HepG2 (cell line): ENCODE data around the gene PJA1. TPM values are rescaled to one million over a fixed set of nuclear protein-coding genes. Genes with fewer than 3 reads are reported as not detected.

ENCODE experiments used
- ATAC-seq: fragments of 200-7000 bp; cut with Tn5 transposase; 3 replicates; pipeline ENCODE4 v1.9.1; 2020; ENCODE audit warnings: mild to moderate bottlenecking, moderate library complexity
- BruUV-seq: library from RNA; stranded (reverse); fragments of 400-500 nt; replicated peaks from 2 replicates; lab custom pipeline; 2021; lab: Mats Ljungman, UMichigan
- CTCF ChIA-PET: fragments of 300-600 bp; formaldehyde crosslinking; extraction: SDS; loops from one replicate; lab custom pipeline; 2021; ENCODE audit warnings: low total read pairs, inconsistent platforms, low intra/inter-chr PET ratio; lab: Yijun Ruan, JAX
- POLR2A ChIA-PET: fragments of 350-600 bp; sonication (Branson Sonifier 250); formaldehyde crosslinking; loops from one replicate; lab custom pipeline; 2020; ENCODE audit warnings: antibody characterized with exemption, inconsistent platforms; lab: Yijun Ruan, JAX
- DNase-seq: peaks from one replicate; pipeline ENCODE4 v3.0.0-alpha.2; 2015; ENCODE audit warnings: low spot score
- FAIRE-seq: peaks from 3 replicates; lab custom pipeline; 2011; peaks lifted over from hg19 to GRCh38; lab: Jason Lieb, UNC
- H2AFZ ChIP-seq: one replicate; pipeline ENCODE4 v1.6.1; 2011; ENCODE audit warnings: low read length, inconsistent platforms
- H3K27ac ChIP-seq: fragments of 300-600 bp; 3 replicates; pipeline ENCODE4 v1.8.0; 2011; ENCODE audit warnings: mixed run types, mild to moderate bottlenecking, mixed read lengths, low read length, inconsistent platforms; ENCODE audit not compliant: insufficient read depth; ENCODE audit errors: extremely low read length
- H3K27me3 ChIP-seq, 2 experiments: fragments of 200-600 bp in 1 of 2; 2 replicates in 1 of 2; 3 replicates in 1 of 2; pipeline versions ENCODE4 v1.6.0 to v1.8.0; 2011; ENCODE audit warnings: low read length in 2 of 2, mild to moderate bottlenecking in 2 of 2, moderate library complexity in 2 of 2, inconsistent platforms in 1 of 2; ENCODE audit not compliant: insufficient read depth in 2 of 2, control insufficient read depth in 1 of 2
- H3K36me3 ChIP-seq, 2 experiments: fragments of 200-600 bp in 1 of 2; replicated peaks in 1 of 2; 2 replicates in 1 of 2; 3 replicates in 1 of 2; pipeline versions ENCODE4 v1.5.1 to v1.8.0; 2011; ENCODE audit warnings: low read length in 2 of 2, inconsistent platforms in 1 of 2; ENCODE audit not compliant: insufficient read depth in 2 of 2, control insufficient read depth in 1 of 2
- H3K4me1 ChIP-seq: 2 replicates; pipeline ENCODE4 v1.5.1; 2012; ENCODE audit warnings: low read length, inconsistent platforms; ENCODE audit not compliant: insufficient read depth
- H3K4me2 ChIP-seq: 2 replicates; pipeline ENCODE4 v1.6.0; 2011; ENCODE audit warnings: low read depth, low read length, inconsistent platforms
- H3K4me3 ChIP-seq, 3 experiments: fragments of 200-600 bp in 1 of 3; sonication (generic), shearing (Covaris generic) in 1 of 3; replicated peaks in 1 of 3; 2 replicates each; pipeline ENCODE4 v1.5.1; 2011 to 2016; ENCODE audit warnings: low read length in 3 of 3, inconsistent platforms in 2 of 3, low read depth in 2 of 3, mild to moderate bottlenecking in 2 of 3, control low read depth in 1 of 3, mixed read lengths in 1 of 3; ENCODE audit not compliant: insufficient read depth in 1 of 3
- H3K79me2 ChIP-seq: one replicate; pipeline ENCODE4 v1.6.1; 2011; ENCODE audit warnings: low read length, inconsistent platforms; ENCODE audit not compliant: insufficient read depth
- H3K9ac ChIP-seq: 2 replicates; pipeline ENCODE4 v1.6.0; 2011; ENCODE audit warnings: mild to moderate bottlenecking, low read depth, low read length, inconsistent platforms; ENCODE audit not compliant: insufficient read depth
- H3K9me3 ChIP-seq: 2 replicates; pipeline ENCODE4 v1.5.1; 2012; ENCODE audit warnings: mild to moderate bottlenecking, low read length
- H4K20me1 ChIP-seq: 2 replicates; pipeline ENCODE4 v1.6.0; 2011; ENCODE audit warnings: inconsistent platforms, mild to moderate bottlenecking, low read length, moderate library complexity; ENCODE audit not compliant: insufficient read depth
- ATF7-NPFF ChIP-seq: sonication (generic); formaldehyde crosslinking; IDR thresholded peaks from 2 replicates; pipeline ENCODE4 v1.8.1; 2023; ENCODE audit warnings: mild to moderate bottlenecking, low read depth, missing genetic modification reagents, moderate library complexity
- BORCS8-MEF2B ChIP-seq: sonication (generic); formaldehyde crosslinking; IDR thresholded peaks from 2 replicates; pipeline ENCODE4 v1.8.0; 2022; ENCODE audit warnings: mild to moderate bottlenecking, missing genetic modification reagents
- KAT2B ChIP-seq: fragments of 150-350 bp; IDR thresholded peaks from 2 replicates; pipeline ENCODE4 v1.6.1; 2014; ENCODE audit warnings: low read depth, low read length, borderline replicate concordance
- MIXL1 ChIP-seq: IDR thresholded peaks from 2 replicates; pipeline ENCODE4 v1.6.1; 2016
- NFE2 ChIP-seq: sonication (generic); formaldehyde crosslinking; IDR thresholded peaks from 2 replicates; pipeline ENCODE4 v1.4.0; 2020; ENCODE audit warnings: missing genetic modification reagents
- NKX3-1 ChIP-seq: sonication (generic); formaldehyde crosslinking; IDR thresholded peaks from 2 replicates; pipeline ENCODE4 v1.5.0; 2020; ENCODE audit warnings: missing genetic modification reagents
- PHF20 ChIP-seq: sonication (generic); formaldehyde crosslinking; IDR thresholded peaks from 2 replicates; pipeline ENCODE4 v1.5.0; 2020; ENCODE audit warnings: mild to moderate bottlenecking, missing genetic modification reagents
- PHF8 ChIP-seq: sonication (generic); formaldehyde crosslinking; IDR thresholded peaks from 2 replicates; pipeline ENCODE4 v1.5.0; 2020; ENCODE audit warnings: missing genetic modification reagents
- RELA ChIP-seq: sonication (generic); formaldehyde crosslinking; IDR thresholded peaks from 2 replicates; pipeline ENCODE4 v1.4.0; 2020; ENCODE audit warnings: missing genetic modification reagents
- RXRA ChIP-seq: sonication (generic); formaldehyde crosslinking; IDR thresholded peaks from 2 replicates; pipeline ENCODE4 v1.5.1; 2020; ENCODE audit warnings: missing genetic modification reagents
- SETDB1 ChIP-seq: sonication (generic); formaldehyde crosslinking; IDR thresholded peaks from 2 replicates; pipeline ENCODE4 v1.5.1; 2020; ENCODE audit warnings: missing genetic modification reagents, mild to moderate bottlenecking, borderline replicate concordance
- TCF7L2 ChIP-seq: IDR thresholded peaks from 2 replicates; pipeline ENCODE4 v1.6.1; 2011; ENCODE audit warnings: mild to moderate bottlenecking, low read depth, low read length, moderate library complexity
- THYN1 ChIP-seq: sonication (generic); formaldehyde crosslinking; IDR thresholded peaks from 2 replicates; pipeline ENCODE4 v1.8.1; 2023; ENCODE audit warnings: low read depth, mild to moderate bottlenecking, moderate library complexity, missing genetic modification reagents, borderline replicate concordance
- ZFP41 ChIP-seq: sonication (generic); formaldehyde crosslinking; IDR thresholded peaks from 2 replicates; pipeline ENCODE4 v1.4.0; 2020; ENCODE audit warnings: mild to moderate bottlenecking, missing genetic modification reagents, borderline replicate concordance
- ZNF350 ChIP-seq: sonication (generic); formaldehyde crosslinking; IDR thresholded peaks from 2 replicates; pipeline ENCODE4 v1.4.0; 2020; ENCODE audit warnings: mild to moderate bottlenecking, low read depth, missing genetic modification reagents, borderline replicate concordance
- ZNF510 ChIP-seq: sonication (generic); formaldehyde crosslinking; IDR thresholded peaks from 2 replicates; pipeline ENCODE4 v1.4.0; 2020; ENCODE audit warnings: low read depth, mild to moderate bottlenecking, missing genetic modification reagents
- ZNF562 ChIP-seq: sonication (generic); formaldehyde crosslinking; IDR thresholded peaks from 2 replicates; pipeline ENCODE4 v1.8.0; 2022; ENCODE audit warnings: missing genetic modification reagents, borderline replicate concordance
- ZNF567 ChIP-seq: sonication (generic); formaldehyde crosslinking; IDR thresholded peaks from 2 replicates; pipeline ENCODE4 v1.8.1; 2023; ENCODE audit warnings: mild to moderate bottlenecking, missing genetic modification reagents, borderline replicate concordance
- ZNF570 ChIP-seq: sonication (generic); formaldehyde crosslinking; IDR thresholded peaks from 2 replicates; pipeline ENCODE4 v1.4.0; 2020; ENCODE audit warnings: mild to moderate bottlenecking, missing genetic modification reagents, borderline replicate concordance
- ZNF629 ChIP-seq: sonication (generic); formaldehyde crosslinking; conservative IDR thresholded peaks from 2 replicates; pipeline ENCODE4 v1.5.0; 2020; ENCODE audit warnings: missing genetic modification reagents
- ZNF674 ChIP-seq: sonication (generic); formaldehyde crosslinking; IDR thresholded peaks from 2 replicates; pipeline ENCODE4 v1.5.0; 2020; ENCODE audit warnings: low read depth, mild to moderate bottlenecking, missing genetic modification reagents
- ZNF709 ChIP-seq: sonication (generic); formaldehyde crosslinking; IDR thresholded peaks from 2 replicates; pipeline ENCODE4 v1.5.0; 2020; ENCODE audit warnings: mild to moderate bottlenecking, missing genetic modification reagents
- ZNF766 ChIP-seq: sonication (generic); formaldehyde crosslinking; IDR thresholded peaks from 2 replicates; pipeline ENCODE4 v1.5.0; 2020; ENCODE audit warnings: missing genetic modification reagents, borderline replicate concordance
- WGBS: methylation state at CpG from one replicate; pipeline ENCODE4 v1.1.6; 2017; ENCODE audit warnings: low lambda C conversion rate; 5-methylcytosine and 5-hydroxymethylcytosine counted together
- in situ Hi-C: cut with HindIII; loops from 2 replicates; pipeline ENCODE4 v1.10.0; 2017; ENCODE audit warnings: low pct_unique_long_range_greater_than_20kb; ENCODE audit not compliant: extremely low pct_ligation_motif_present
- intact Hi-C: fragments of 100-400 bp; cut with micrococcal nuclease; formaldehyde crosslinking; loops from one replicate; pipeline ENCODE4 v1.10.0; 2022; ENCODE audit not compliant: unreplicated experiment
- polyA plus RNA-seq, 8 experiments: library from polyadenylated mRNA; depleted of rRNA in 3 of 8; stranded (reverse) in 7 of 8; unstranded in 1 of 8; fragments of >200 nt; fragmentation: Illumina TruSeq in 4 of 8; extraction: Trizol in 4 of 8; gene quantifications; 2 replicates each; pipeline versions ENCODE4 v1.2.1 to v1.2.3, GENCODE V29; 2011 to 2016; ENCODE audit warnings: low read depth in 4 of 8, missing spikeins in 1 of 8, mixed read lengths in 1 of 8; ENCODE audit not compliant: insufficient read depth in 1 of 8
- total RNA-seq, 5 experiments: library from RNA; depleted of rRNA; stranded (reverse); fragments of >200 nt; fragmentation: Illumina TruSeq; extraction: Trizol; gene quantifications; 2 replicates each; pipeline ENCODE4 v1.2.3, GENCODE V29; 2016; ENCODE audit warnings: low read depth in 1 of 5
- TF ChIP-seq, protein P1 (sequence below): sonication (generic); formaldehyde crosslinking; IDR thresholded peaks from 2 replicates; pipeline ENCODE4 v1.4.0; 2020; ENCODE audit warnings: missing genetic modification reagents
- TF ChIP-seq, protein P2 (sequence below): IDR thresholded peaks from 2 replicates; pipeline ENCODE4 v1.6.1; 2018; ENCODE audit warnings: missing genetic modification reagents, mild to moderate bottlenecking, missing compliant biosample characterization

The PJA1 gene
- total and polyA plus RNA-seq, 2 of the 13 experiments (the other 11 are each of a cell fraction or from before 2014, with no cell fraction given) = 3.6 to 9.6 TPM

DNA sequence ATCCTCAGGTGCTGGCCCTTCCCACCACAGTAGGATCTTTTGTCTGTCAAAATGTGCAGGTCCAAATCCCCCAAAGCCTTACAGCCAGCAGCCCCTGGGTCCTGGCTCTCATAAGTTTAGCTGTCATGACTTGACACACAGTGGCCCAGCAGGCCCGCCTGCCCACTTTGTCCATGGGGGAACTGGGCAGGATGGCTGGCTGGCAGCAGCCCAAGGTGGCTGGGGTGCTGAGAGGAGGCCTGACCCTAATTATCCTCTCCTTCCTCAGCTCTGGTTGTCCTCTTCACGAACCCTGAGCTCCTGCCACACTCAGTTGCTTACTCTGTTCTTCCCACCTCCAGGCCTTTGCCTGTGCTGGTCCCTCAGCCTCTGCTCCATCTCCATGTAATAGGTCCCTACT, 46.4 kb upstream of the PJA1 start (continued):
- TF ChIP-seq, protein P1, sequence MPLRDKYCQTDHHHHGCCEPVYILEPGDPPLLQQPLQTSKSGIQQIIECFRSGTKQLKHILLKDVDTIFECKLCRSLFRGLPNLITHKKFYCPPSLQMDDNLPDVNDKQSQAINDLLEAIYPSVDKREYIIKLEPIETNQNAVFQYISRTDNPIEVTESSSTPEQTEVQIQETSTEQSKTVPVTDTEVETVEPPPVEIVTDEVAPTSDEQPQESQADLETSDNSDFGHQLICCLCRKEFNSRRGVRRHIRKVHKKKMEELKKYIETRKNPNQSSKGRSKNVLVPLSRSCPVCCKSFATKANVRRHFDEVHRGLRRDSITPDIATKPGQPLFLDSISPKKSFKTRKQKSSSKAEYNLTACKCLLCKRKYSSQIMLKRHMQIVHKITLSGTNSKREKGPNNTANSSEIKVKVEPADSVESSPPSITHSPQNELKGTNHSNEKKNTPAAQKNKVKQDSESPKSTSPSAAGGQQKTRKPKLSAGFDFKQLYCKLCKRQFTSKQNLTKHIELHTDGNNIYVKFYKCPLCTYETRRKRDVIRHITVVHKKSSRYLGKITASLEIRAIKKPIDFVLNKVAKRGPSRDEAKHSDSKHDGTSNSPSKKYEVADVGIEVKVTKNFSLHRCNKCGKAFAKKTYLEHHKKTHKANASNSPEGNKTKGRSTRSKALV = no peak
- TF ChIP-seq ZNF510 (CRISPR knock-in tag) (no peak), NFE2 (CRISPR knock-in tag) (no peak), BORCS8-MEF2B (CRISPR knock-in tag) (no peak), ZNF766 (no peak), ATF7-NPFF (CRISPR knock-in tag) (no peak), ZFP41 (no peak), ZNF350 (CRISPR knock-in tag) (no peak), MIXL1 (CRISPR knock-in tag) (no peak), ZNF674 (no peak), KAT2B (no peak)

DNA sequence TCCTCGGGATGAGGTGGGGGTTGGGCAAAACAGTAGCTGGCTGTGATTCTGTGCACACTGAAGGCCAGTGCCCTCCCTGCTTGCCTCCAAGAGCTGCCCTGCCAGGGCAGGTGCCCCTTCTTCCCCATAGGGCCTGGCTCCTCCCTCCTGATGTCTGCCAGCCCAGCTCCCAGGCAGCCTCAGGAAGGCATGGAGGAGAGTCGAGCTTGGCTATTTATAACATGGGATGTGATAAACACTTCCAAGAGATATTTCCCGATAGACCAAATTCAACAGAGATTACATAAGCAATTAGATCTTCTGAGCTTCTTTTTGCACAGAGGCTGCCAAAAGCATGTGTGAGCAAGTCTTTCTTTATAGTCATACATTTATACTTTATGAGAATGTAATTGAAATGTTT, 45.3 kb upstream of the PJA1 start:
- in situ Hi-C loops (loop anchor here (10.0 kb wide), 1 partner anchor 76 kb away; no protein-coding TSS in a partner anchor), intact Hi-C loops (loop anchor here (10.0 kb wide), 1 partner anchor 476 kb away; no protein-coding TSS in a partner anchor)
- POLR2A ChIA-PET = no interaction called here
- H4K20me1 ChIP-seq = no peaks in the 10 kb centered on the region
- no peak overlapping the region for H3K4me2 ChIP-seq
- no peak for DNase-seq
- BruUV-seq = no TSS peak
- H2AFZ ChIP-seq = no peak overlapping the region
- FAIRE-seq = no peak
- no peaks in the 10 kb centered on the region for H3K36me3 ChIP-seq
- H3K9ac ChIP-seq = no peak overlapping the region
- H3K27me3 ChIP-seq = no peaks in the 10 kb centered on the region
- no peaks in the 10 kb centered on the region for H3K9me3 ChIP-seq
- H3K79me2 ChIP-seq = no peaks in the 10 kb centered on the region
- CTCF ChIA-PET = no interaction called here
- ATAC-seq = no peak
- H3K4me1 ChIP-seq = 0 out of 2 replicates have a peak, but pooled peaks cover 6% of the 10 kb centered on the region
- 20% methylated on average over 1 of the region's 3 CpGs for WGBS
- H3K27ac ChIP-seq = no peak overlapping the region
- H3K4me3 ChIP-seq = no peak overlapping the region
- TF ChIP-seq RXRA (no peak), PHF8 (no peak), TCF7L2 (no peak), ZNF567 (CRISPR knock-in tag) (no peak), THYN1 (CRISPR knock-in tag) (no peak), ZNF562 (CRISPR knock-in tag) (no peak), RELA (CRISPR knock-in tag) (no peak), ZNF709 (CRISPR knock-in tag) (no peak), ZNF766 (no peak), NKX3-1 (CRISPR knock-in tag) (no peak), ZNF629 (CRISPR knock-in tag) (no peak), ZNF570 (CRISPR knock-in tag) (no peak), PHF20 (no peak), SETDB1 (CRISPR knock-in tag) (no peak)
- TF ChIP-seq, protein P2, sequence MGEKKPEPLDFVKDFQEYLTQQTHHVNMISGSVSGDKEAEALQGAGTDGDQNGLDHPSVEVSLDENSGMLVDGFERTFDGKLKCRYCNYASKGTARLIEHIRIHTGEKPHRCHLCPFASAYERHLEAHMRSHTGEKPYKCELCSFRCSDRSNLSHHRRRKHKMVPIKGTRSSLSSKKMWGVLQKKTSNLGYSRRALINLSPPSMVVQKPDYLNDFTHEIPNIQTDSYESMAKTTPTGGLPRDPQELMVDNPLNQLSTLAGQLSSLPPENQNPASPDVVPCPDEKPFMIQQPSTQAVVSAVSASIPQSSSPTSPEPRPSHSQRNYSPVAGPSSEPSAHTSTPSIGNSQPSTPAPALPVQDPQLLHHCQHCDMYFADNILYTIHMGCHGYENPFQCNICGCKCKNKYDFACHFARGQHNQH = no peak
